Endothelial cell of umbilical vein (primary cell): ENCODE data around the gene FARP2. TPM values are rescaled to one million over a fixed set of nuclear protein-coding genes. Genes with fewer than 3 reads are reported as not detected.

Experiments used
- BruUV-seq: library from RNA; stranded (reverse); fragments of 400-500 nt; replicated peaks from 2 replicates; lab custom pipeline; 2021; lab: Mats Ljungman, UMichigan
- CTCF ChIA-PET: fragments of 300-600, 350-600 bp; sonication (Branson Sonifier 250); formaldehyde crosslinking; loops from one replicate; lab custom pipeline; 2021; ENCODE audit warnings: antibody characterized with exemption, inconsistent platforms; lab: Charles Lee
- POLR2A ChIA-PET: fragments of 300-600, 350-600 bp; sonication (Branson Sonifier 250); formaldehyde crosslinking; loops from one replicate; lab custom pipeline; 2021; ENCODE audit warnings: antibody characterized with exemption, inconsistent platforms; lab: Charles Lee
- DNase-seq: peaks from one replicate; pipeline ENCODE4 v3.0.0-alpha.2; 2011; ENCODE audit warnings: low read depth, low spot score
- FAIRE-seq: peaks from 2 replicates; lab custom pipeline; 2011; peaks lifted over from hg19 to GRCh38; lab: Jason Lieb, UNC
- H2AFZ ChIP-seq: 2 replicates; pipeline ENCODE4 v1.6.0; 2012; ENCODE audit warnings: low read depth, low read length, control low read depth, inconsistent platforms
- H3K27ac ChIP-seq: 2 replicates; pipeline ENCODE4 v1.5.1; 2011; ENCODE audit warnings: low read depth, mild to moderate bottlenecking, control low read depth, low read length, moderate library complexity; ENCODE audit not compliant: insufficient read depth
- H3K27me3 ChIP-seq, 2 experiments: 2 replicates each; pipeline versions ENCODE4 v1.6.0 to v1.6.1; 2011; ENCODE audit warnings: low read length in 2 of 2, mixed read lengths in 1 of 2; ENCODE audit not compliant: control insufficient read depth in 2 of 2, insufficient read depth in 2 of 2
- H3K36me3 ChIP-seq, 2 experiments: 2 replicates in 1 of 2; 3 replicates in 1 of 2; pipeline ENCODE4 v1.5.1; 2011; ENCODE audit warnings: low read length in 2 of 2, mild to moderate bottlenecking in 1 of 2, moderate library complexity in 1 of 2; ENCODE audit not compliant: control insufficient read depth in 2 of 2, insufficient read depth in 2 of 2; ENCODE audit errors: extremely low read depth in 1 of 2
- H3K4me1 ChIP-seq: 3 replicates; pipeline ENCODE4 v1.5.1; 2011; ENCODE audit warnings: mild to moderate bottlenecking, low read length; ENCODE audit not compliant: control insufficient read depth, insufficient read depth; ENCODE audit errors: extremely low read depth
- H3K4me2 ChIP-seq: 2 replicates; pipeline ENCODE4 v1.6.1; 2011; ENCODE audit warnings: low read length, control low read depth, mixed read lengths; ENCODE audit not compliant: insufficient read depth
- H3K4me3 ChIP-seq, 3 experiments: fragments of 200-600 bp in 1 of 3; sonication (generic), shearing (Covaris generic) in 1 of 3; replicated peaks in 1 of 3; 2 replicates each; pipeline ENCODE4 v1.5.1; 2011 to 2016; ENCODE audit warnings: control low read depth in 3 of 3, low read length in 3 of 3, mild to moderate bottlenecking in 2 of 3, inconsistent platforms in 1 of 3, low read depth in 1 of 3, moderate library complexity in 1 of 3; ENCODE audit not compliant: insufficient read depth in 1 of 3
- H3K79me2 ChIP-seq: 2 replicates; pipeline ENCODE4 v1.6.0; 2012; ENCODE audit warnings: low read length, inconsistent platforms; ENCODE audit not compliant: control insufficient read depth, insufficient read depth
- H3K9ac ChIP-seq: replicated peaks from 2 replicates; pipeline ENCODE3; 2011; ENCODE audit warnings: low read length, control low read depth; ENCODE audit not compliant: insufficient read depth; ENCODE audit errors: extremely low read depth
- H3K9me1 ChIP-seq: replicated peaks from 3 replicates; pipeline ENCODE4 v1.6.0; 2011; ENCODE audit warnings: mild to moderate bottlenecking, low read length; ENCODE audit not compliant: control insufficient read depth, insufficient read depth; ENCODE audit errors: extremely low read depth
- H3K9me3 ChIP-seq: replicated peaks from 2 replicates; pipeline ENCODE4 v1.5.1; 2012; ENCODE audit warnings: low read length, inconsistent platforms; ENCODE audit not compliant: control insufficient read depth, insufficient read depth
- H4K20me1 ChIP-seq: replicated peaks from 2 replicates; pipeline ENCODE3; 2011; ENCODE audit warnings: mild to moderate bottlenecking, low read length; ENCODE audit not compliant: control insufficient read depth, insufficient read depth; ENCODE audit errors: extremely low read depth
- CTCF ChIP-seq, 2 donors: IDR thresholded peaks; 1 replicate in 1 of 2; 2 replicates in 1 of 2; pipeline ENCODE4 v1.5.1; 2011; ENCODE audit warnings: low read length in 2 of 2, mild to moderate bottlenecking in 2 of 2, moderate library complexity in 2 of 2, control low read depth in 1 of 2, inconsistent platforms in 1 of 2, low read depth in 1 of 2; ENCODE audit not compliant: insufficient read depth in 1 of 2; ENCODE audit errors: extremely low read depth in 1 of 2
- EZH2 ChIP-seq: IDR thresholded peaks from 2 replicates; pipeline ENCODE4 v1.6.1; 2012; ENCODE audit warnings: borderline replicate concordance, low read depth, mild to moderate bottlenecking, moderate library complexity, low read length, inconsistent platforms; ENCODE audit not compliant: severe bottlenecking
- FOS ChIP-seq: IDR thresholded peaks from 2 replicates; pipeline ENCODE4 v1.6.1; 2011; ENCODE audit warnings: mild to moderate bottlenecking, low read length, moderate library complexity, borderline replicate concordance; ENCODE audit not compliant: insufficient read depth
- GATA2 ChIP-seq: IDR thresholded peaks from 2 replicates; pipeline ENCODE4 v1.7.0; 2011; ENCODE audit warnings: low read depth, mild to moderate bottlenecking, moderate library complexity, mixed read lengths, low read length; ENCODE audit not compliant: insufficient read length, insufficient read depth
- JUN ChIP-seq: IDR thresholded peaks from 2 replicates; pipeline ENCODE4 v1.6.1; 2011; ENCODE audit warnings: borderline replicate concordance, low read depth; ENCODE audit not compliant: insufficient read length, insufficient read depth
- MAX ChIP-seq: IDR thresholded peaks from 2 replicates; pipeline ENCODE4 v1.6.1; 2011; ENCODE audit not compliant: insufficient read depth, insufficient read length
- MYC ChIP-seq: IDR thresholded peaks from one replicate; pipeline ENCODE4 v1.6.1; 2011; ENCODE audit warnings: mild to moderate bottlenecking, low read depth, low read length
- POLR2A ChIP-seq: IDR thresholded peaks from 2 replicates; pipeline ENCODE4 v1.6.1; 2012; ENCODE audit warnings: low read depth, mild to moderate bottlenecking, control low read depth, low read length
- POLR2AphosphoS5 ChIP-seq: IDR thresholded peaks from 2 replicates; pipeline ENCODE4 v1.6.1; 2012; ENCODE audit warnings: low read depth, mild to moderate bottlenecking, control low read depth, low read length, moderate library complexity; ENCODE audit not compliant: insufficient read depth
- dilution Hi-C: fragments of 300-500 bp; cut with MboI; formaldehyde crosslinking; loops from one replicate; pipeline ENCODE4 v1.15.0; 2019; ENCODE audit warnings: low sequenced_read_pairs; ENCODE audit not compliant: extremely low pct_ligation_motif_present
- intact Hi-C: fragments of 100-400 bp; cut with micrococcal nuclease; formaldehyde crosslinking; loops from one replicate; pipeline ENCODE4 v1.10.0; 2022
- polyA plus RNA-seq, 4 experiments: library from polyadenylated mRNA; depleted of rRNA in 3 of 4; stranded (reverse) in 3 of 4; unstranded in 1 of 4; fragments of >200 nt; gene quantifications; 2 replicates each; pipeline versions ENCODE4 v1.2.1 to v1.2.3, GENCODE V29; 2011 to 2012; ENCODE audit warnings: missing spikeins in 1 of 4
- total RNA-seq: library from RNA; stranded (reverse); gene quantifications from 2 replicates; pipeline ENCODE4 v1.2.3, GENCODE V29; 2021

The FARP2 gene
- total and polyA plus RNA-seq, 2 donors (not counting 3 experiments of a cell fraction or from before 2014, with no cell fraction given), result 15.3 to 45.3 TPM

GRCh38 chr2:241329669-241330615 lies 26.1 kb upstream of the FARP2 start:
- H3K27me3 ChIP-seq, result no peaks in the 10 kb centered on the region
- H3K9me3 ChIP-seq, result no peaks in the 10 kb centered on the region
- FAIRE-seq (no peak), DNase-seq (no peak)
- no peak for TF ChIP-seq POLR2AphosphoS5
- no peak for TF ChIP-seq FOS
- TF ChIP-seq MYC, result no peak
- TF ChIP-seq MAX, result no peak
- no peak for TF ChIP-seq CTCF (IDR thresholded peaks at IDR 0.05; ENCODE audit: extremely low read depth in 1 of 2, insufficient read depth in 1 of 2, low read depth in 1 of 2, low read length in 2 of 2)
- no peak for TF ChIP-seq EZH2
- TF ChIP-seq JUN, result no peak
- TF ChIP-seq POLR2A, result no peak
- TF ChIP-seq GATA2, result no peak
- intact Hi-C loops, result no loop called here
- H3K27ac ChIP-seq, result no peak overlapping the region
- ChIA-PET CTCF (no interaction called here), POLR2A (no interaction called here)
- H3K4me1 ChIP-seq, result no peaks in the 10 kb centered on the region
- H3K4me2 ChIP-seq, result no peak overlapping the region
- dilution Hi-C loops, result no loop called here
- no peak overlapping the region for H3K9ac ChIP-seq
- H4K20me1 ChIP-seq, result peaks cover 4% of the 10 kb centered on the region
- no peak overlapping the region for H2AFZ ChIP-seq
- H3K36me3 ChIP-seq, result peaks cover 20 to 26% of the 10 kb centered on the region in 2 experiments
- no peak overlapping the region for H3K4me3 ChIP-seq
- H3K9me1 ChIP-seq, result no peaks in the 10 kb centered on the region
- BruUV-seq, result no TSS peak
- peaks cover 46% of the 10 kb centered on the region for H3K79me2 ChIP-seq
